HUES64 (cell line): ENCODE results near the gene OGT.

Experiments used
- H3K27ac ChIP-seq: 2 replicates; pipeline ENCODE4 v1.7.0; 2013; ENCODE audit warnings: low read depth, low read length, inconsistent platforms
- H3K27me3 ChIP-seq: 2 replicates; pipeline ENCODE4 v1.6.1; 2013; ENCODE audit warnings: mild to moderate bottlenecking, low read length; ENCODE audit not compliant: insufficient read depth
- H3K36me3 ChIP-seq: 2 replicates; pipeline ENCODE4 v1.6.1; 2013; ENCODE audit warnings: mild to moderate bottlenecking, low read length; ENCODE audit not compliant: insufficient read depth
- H3K4me1 ChIP-seq: 2 replicates; pipeline ENCODE4 v1.6.1; 2013; ENCODE audit warnings: mild to moderate bottlenecking, low read length, moderate library complexity; ENCODE audit not compliant: insufficient read depth
- H3K4me3 ChIP-seq: 2 replicates; pipeline ENCODE4 v1.5.1; 2013; ENCODE audit warnings: mild to moderate bottlenecking, low read length, moderate library complexity
- H3K9ac ChIP-seq: 2 replicates; pipeline ENCODE4 v1.6.1; 2013; ENCODE audit warnings: mild to moderate bottlenecking, low read depth, low read length
- H3K9me3 ChIP-seq: 2 replicates; pipeline ENCODE4 v1.6.1; 2013; ENCODE audit warnings: low read depth, low read length; ENCODE audit not compliant: insufficient read depth
- WGBS: fragments of 150-250, 120-280 bp; methylation state at CpG from one replicate; pipeline ENCODE4 v1.1.7; 2013; ENCODE audit warnings: missing lambda C conversion rate; 5-methylcytosine and 5-hydroxymethylcytosine counted together

OGT gene

DNA sequence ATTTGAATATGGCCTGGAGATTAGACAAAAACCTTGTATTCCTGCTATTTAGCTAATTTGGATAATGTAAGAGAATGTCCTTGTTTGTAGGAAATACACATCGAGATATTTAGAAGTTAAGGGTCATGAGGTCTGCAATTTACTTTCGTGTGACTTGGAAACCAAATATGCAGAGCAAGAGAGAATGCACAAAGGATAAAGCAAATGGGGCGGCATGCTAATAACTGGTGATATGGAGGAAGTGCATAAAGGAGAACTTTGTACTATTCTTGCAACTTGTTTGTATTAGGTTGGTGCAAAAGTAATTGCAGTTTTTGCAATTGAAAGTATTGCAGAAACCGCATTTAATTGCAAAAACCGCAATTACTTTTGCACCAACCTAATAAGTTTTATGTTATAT, 92.6 kb downstream of the OGT start:
- no peak overlapping the region for H3K27ac ChIP-seq
- H3K4me1 ChIP-seq: no peaks in the 10 kb centered on the region
- no peaks in the 10 kb centered on the region for H3K27me3 ChIP-seq
- H3K4me3 ChIP-seq: no peak overlapping the region
- WGBS: 91% methylated on average over 3 of the region's 5 CpGs
- no peaks in the 10 kb centered on the region for H3K9me3 ChIP-seq
- H3K9ac ChIP-seq: no peak overlapping the region
- H3K36me3 ChIP-seq: no peaks in the 10 kb centered on the region
